ENCODE results near the gene SNRK.

SNRK gene

GRCh38 chr3:43379343-43379742, 93.0 kb downstream of the SNRK start:
- Histone ChIP-seq H3K4me3 (ENCODE audit: low read depth in 1 of 2, low read length in 2 of 2) (no peak overlapping the region), H3K27me3 (ENCODE audit: control insufficient read depth in 1 of 2, insufficient read depth in 2 of 2, low read length in 2 of 2) (no peaks in the 10 kb centered on the region), H3K9ac (ENCODE audit: low read length) (no peak overlapping the region), H3K36me3 (ENCODE audit: insufficient read depth, low read length) (no peaks in the 10 kb centered on the region), H3K9me3 (ENCODE audit: low read length) (no peaks in the 10 kb centered on the region), H3K27ac (ENCODE audit: low read depth, low read length) (peak overlapping the region; percentile 47), H3K4me1 (ENCODE audit: insufficient read depth, low read length) (peaks cover 26% of the 10 kb centered on the region)

DNA sequence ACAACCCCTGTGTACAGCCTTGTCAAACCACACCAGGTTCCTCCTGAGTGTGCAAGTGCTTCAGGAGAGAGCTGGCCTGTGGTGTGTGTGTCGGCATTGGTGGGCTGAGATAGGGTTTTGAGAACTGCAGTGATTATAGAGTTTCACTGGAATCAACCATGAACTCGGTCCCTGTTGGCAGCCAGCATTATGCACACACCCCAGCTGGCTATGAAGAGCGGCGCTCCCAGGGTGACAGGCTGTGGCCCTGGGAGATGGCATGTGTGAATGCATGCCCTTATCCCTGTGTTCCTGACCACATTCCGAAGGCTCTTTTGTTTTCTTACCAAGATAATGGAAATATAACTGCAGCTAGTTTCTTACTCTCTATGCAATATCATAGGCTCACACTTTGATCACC, 101.8 kb downstream of the SNRK start:
- H3K9me3 ChIP-seq (ENCODE audit: low read length) = no peaks in the 10 kb centered on the region
- no peaks in the 10 kb centered on the region for H3K27me3 ChIP-seq (ENCODE audit: control insufficient read depth in 1 of 2, insufficient read depth in 2 of 2, low read length in 2 of 2)
- no peak overlapping the region for H3K9ac ChIP-seq (ENCODE audit: low read length)
- H3K27ac ChIP-seq (ENCODE audit: low read depth, low read length) = no peak overlapping the region
- H3K36me3 ChIP-seq (ENCODE audit: insufficient read depth, low read length) = no peaks in the 10 kb centered on the region
- H3K4me1 ChIP-seq (ENCODE audit: insufficient read depth, low read length) = peaks cover 5% of the 10 kb centered on the region
- H3K4me3 ChIP-seq (ENCODE audit: low read depth in 1 of 2, low read length in 2 of 2) = no peak overlapping the region

- Histone ChIP-seq H3K36me3 (ENCODE audit: insufficient read depth, low read length) (no peaks in the 10 kb centered on the region), H3K4me3 (ENCODE audit: low read depth in 1 of 2, low read length in 2 of 2) (no peak overlapping the region), H3K4me1 (ENCODE audit: insufficient read depth, low read length) (peaks cover 5% of the 10 kb centered on the region), H3K27me3 (ENCODE audit: control insufficient read depth in 1 of 2, insufficient read depth in 2 of 2, low read length in 2 of 2) (no peaks in the 10 kb centered on the region), H3K27ac (ENCODE audit: low read depth, low read length) (no peak overlapping the region), H3K9ac (ENCODE audit: low read length) (no peak overlapping the region), H3K9me3 (ENCODE audit: low read length) (no peaks in the 10 kb centered on the region)
These were observed 102.6 kb downstream of the SNRK start for GRCh38 chr3:43388915-43389314.

DNA sequence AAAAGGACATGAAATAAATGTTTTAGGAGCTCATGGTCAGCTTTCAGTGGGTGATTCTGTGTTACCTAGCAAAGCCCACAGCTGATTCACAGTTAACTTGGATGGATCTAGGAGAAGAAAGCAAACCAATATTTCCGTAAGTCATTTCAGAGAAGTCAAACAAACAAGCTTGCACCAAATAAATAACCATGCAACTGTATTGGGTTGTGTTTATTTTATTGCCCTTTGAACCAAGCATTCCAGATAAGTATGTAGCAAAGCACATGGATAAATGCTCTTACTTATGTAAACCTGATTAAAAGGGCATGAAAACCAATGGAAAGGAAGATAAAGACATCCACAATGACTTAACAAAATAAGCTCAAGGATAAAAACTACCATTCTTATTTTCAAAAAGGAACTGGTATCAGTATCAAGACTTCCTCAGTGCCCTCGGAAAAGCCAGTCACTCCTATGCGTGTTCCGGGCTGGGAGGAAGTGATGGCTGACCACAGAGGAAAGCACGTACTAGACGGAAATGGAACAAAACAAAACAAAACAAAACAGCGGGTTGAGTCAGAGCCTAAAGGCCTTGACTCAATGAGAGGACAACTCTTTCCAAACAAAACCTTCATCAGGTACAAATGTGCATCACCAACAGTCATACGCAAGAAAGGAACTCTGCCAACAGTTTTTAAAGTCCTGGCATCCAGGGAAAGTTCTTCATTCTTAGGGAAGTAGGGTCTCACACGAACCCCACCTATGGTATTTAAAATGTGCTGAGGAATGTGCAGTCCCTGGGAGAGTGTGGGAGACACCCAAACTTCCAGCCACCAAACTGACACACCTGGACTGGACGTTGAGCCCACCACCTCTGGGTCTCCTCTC, 103.3 kb downstream of the SNRK start:
- H3K9ac ChIP-seq (ENCODE audit: low read length) = no peak overlapping the region

GRCh38 chr3:43390255-43390588, 103.9 kb downstream of the SNRK start:
- no peak overlapping the region for H3K27ac ChIP-seq (ENCODE audit: low read depth, low read length)
- peaks cover 14% of the 10 kb centered on the region for H3K4me1 ChIP-seq (ENCODE audit: insufficient read depth, low read length)
- H3K4me3 ChIP-seq (ENCODE audit: low read depth in 1 of 2, low read length in 2 of 2) = no peak overlapping the region
- no peaks in the 10 kb centered on the region for H3K36me3 ChIP-seq (ENCODE audit: insufficient read depth, low read length)
- H3K9ac ChIP-seq (ENCODE audit: low read length) = no peak overlapping the region
- no peaks in the 10 kb centered on the region for H3K27me3 ChIP-seq (ENCODE audit: control insufficient read depth in 1 of 2, insufficient read depth in 2 of 2, low read length in 2 of 2)
- H3K9me3 ChIP-seq (ENCODE audit: low read length) = no peaks in the 10 kb centered on the region

More for the DNA sequence above, 103.3 kb downstream of the SNRK start:
- Histone ChIP-seq H3K27me3 (ENCODE audit: control insufficient read depth in 1 of 2, insufficient read depth in 2 of 2, low read length in 2 of 2) (no peaks in the 10 kb centered on the region), H3K4me1 (ENCODE audit: insufficient read depth, low read length) (peaks cover 10% of the 10 kb centered on the region), H3K36me3 (ENCODE audit: insufficient read depth, low read length) (no peaks in the 10 kb centered on the region), H3K4me3 (ENCODE audit: low read depth in 1 of 2, low read length in 2 of 2) (no peak overlapping the region), H3K9me3 (ENCODE audit: low read length) (no peaks in the 10 kb centered on the region), H3K27ac (ENCODE audit: low read depth, low read length) (peak overlapping the region; percentile 39)

DNA sequence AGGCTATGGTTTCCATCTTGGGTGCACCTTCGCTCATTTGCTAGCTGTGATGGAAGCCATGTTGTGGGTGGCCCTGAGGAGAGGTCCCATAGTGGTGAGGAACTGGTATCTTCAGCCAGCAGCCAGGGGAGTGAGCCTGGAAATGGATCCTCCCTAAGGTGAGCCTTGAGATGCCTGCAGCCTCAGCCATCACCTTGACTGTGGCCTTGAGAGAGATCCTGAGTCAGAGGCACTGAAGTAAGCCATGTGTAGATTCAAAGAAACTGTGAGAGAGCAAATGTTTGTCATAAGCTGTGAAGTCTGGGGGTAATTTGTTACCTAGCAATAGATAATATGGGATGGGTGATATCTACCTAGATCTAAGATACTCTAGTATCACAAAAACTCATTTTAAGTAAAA, 105.3 kb downstream of the SNRK start:
- Histone ChIP-seq H3K4me1 (ENCODE audit: insufficient read depth, low read length) (peaks cover 14% of the 10 kb centered on the region), H3K27me3 (ENCODE audit: control insufficient read depth in 1 of 2, insufficient read depth in 2 of 2, low read length in 2 of 2) (no peaks in the 10 kb centered on the region), H3K9me3 (ENCODE audit: low read length) (no peaks in the 10 kb centered on the region), H3K4me3 (ENCODE audit: low read depth in 1 of 2, low read length in 2 of 2) (no peak overlapping the region), H3K9ac (ENCODE audit: low read length) (no peak overlapping the region), H3K36me3 (ENCODE audit: insufficient read depth, low read length) (no peaks in the 10 kb centered on the region), H3K27ac (ENCODE audit: low read depth, low read length) (no peak overlapping the region)

- Histone ChIP-seq H3K27ac (ENCODE audit: low read depth, low read length) (no peak overlapping the region), H3K4me1 (ENCODE audit: insufficient read depth, low read length) (peaks cover 14% of the 10 kb centered on the region), H3K36me3 (ENCODE audit: insufficient read depth, low read length) (no peaks in the 10 kb centered on the region)
These were observed 107.8 kb downstream of the SNRK start for GRCh38 chr3:43394041-43394554.

DNA sequence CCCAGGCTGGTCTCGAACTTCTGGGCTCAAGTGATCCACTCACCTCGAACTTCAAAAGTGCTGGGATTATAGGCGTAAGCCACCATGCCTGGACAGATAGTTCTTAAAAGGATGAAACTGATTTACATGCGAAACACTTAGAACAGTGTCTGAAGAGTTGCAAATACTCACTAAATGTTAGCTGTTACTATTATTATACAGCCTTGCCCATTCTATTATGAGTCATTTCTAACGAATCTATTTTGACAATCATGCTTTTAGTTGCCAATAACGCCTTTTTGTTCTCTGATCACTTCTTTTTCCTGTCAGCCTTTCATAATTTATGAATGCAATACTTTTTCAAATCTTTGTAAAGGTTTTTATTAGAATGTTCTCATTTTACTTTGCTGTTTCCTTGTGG, 112.7 kb downstream of the SNRK start:
- no peak overlapping the region for H3K27ac ChIP-seq (ENCODE audit: low read depth, low read length)
- no peaks in the 10 kb centered on the region for H3K36me3 ChIP-seq (ENCODE audit: insufficient read depth, low read length)
- peaks cover 8% of the 10 kb centered on the region for H3K4me1 ChIP-seq (ENCODE audit: insufficient read depth, low read length)
- no peak overlapping the region for H3K9ac ChIP-seq (ENCODE audit: low read length)
- H3K9me3 ChIP-seq (ENCODE audit: low read length) = no peaks in the 10 kb centered on the region
- H3K4me3 ChIP-seq (ENCODE audit: low read depth in 1 of 2, low read length in 2 of 2) = no peak overlapping the region
- H3K27me3 ChIP-seq (ENCODE audit: control insufficient read depth in 1 of 2, insufficient read depth in 2 of 2, low read length in 2 of 2) = no peaks in the 10 kb centered on the region

More at GRCh38 chr3:43394041-43394554, 107.8 kb downstream of the SNRK start:
- Histone ChIP-seq H3K27me3 (ENCODE audit: control insufficient read depth in 1 of 2, insufficient read depth in 2 of 2, low read length in 2 of 2) (no peaks in the 10 kb centered on the region), H3K9ac (ENCODE audit: low read length) (no peak overlapping the region), H3K4me3 (ENCODE audit: low read depth in 1 of 2, low read length in 2 of 2) (no peak overlapping the region), H3K9me3 (ENCODE audit: low read length) (no peaks in the 10 kb centered on the region)

DNA sequence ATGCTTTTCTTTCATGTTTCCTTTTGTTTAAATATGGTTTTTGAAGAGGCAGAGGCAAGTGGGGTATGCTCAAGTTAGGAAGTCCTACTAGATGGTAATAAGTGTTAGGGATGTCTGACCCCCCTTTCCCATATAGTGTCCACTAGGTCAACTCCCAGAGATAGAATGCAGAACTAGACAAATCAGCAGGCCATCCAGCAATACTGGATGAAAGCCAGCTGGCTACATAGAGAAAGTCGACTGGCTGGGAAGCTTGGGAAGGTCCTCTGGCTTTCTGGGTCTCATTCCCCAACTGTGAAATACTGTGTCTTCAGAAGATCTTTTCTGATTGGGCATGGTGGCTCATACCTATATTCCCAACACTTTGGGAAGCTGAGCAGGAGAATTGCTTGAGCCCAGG, 113.8 kb downstream of the SNRK start:
- Histone ChIP-seq H3K36me3 (ENCODE audit: insufficient read depth, low read length) (no peaks in the 10 kb centered on the region), H3K27ac (ENCODE audit: low read depth, low read length) (no peak overlapping the region), H3K9me3 (ENCODE audit: low read length) (no peaks in the 10 kb centered on the region), H3K4me1 (ENCODE audit: insufficient read depth, low read length) (no peaks in the 10 kb centered on the region), H3K9ac (ENCODE audit: low read length) (no peak overlapping the region), H3K4me3 (ENCODE audit: low read depth in 1 of 2, low read length in 2 of 2) (no peak overlapping the region), H3K27me3 (ENCODE audit: control insufficient read depth in 1 of 2, insufficient read depth in 2 of 2, low read length in 2 of 2) (no peaks in the 10 kb centered on the region)

Data from muscle layer of colon (tissue), 2 donors.